ENCODE measurements around the gene FRA10AC1. TPM values are rescaled to one million over a fixed set of nuclear protein-coding genes. Genes with fewer than 3 reads are reported as not detected.

The FRA10AC1 gene
- total RNA-seq, 1 experiment from 2014 or later: 20.3 TPM

DNA sequence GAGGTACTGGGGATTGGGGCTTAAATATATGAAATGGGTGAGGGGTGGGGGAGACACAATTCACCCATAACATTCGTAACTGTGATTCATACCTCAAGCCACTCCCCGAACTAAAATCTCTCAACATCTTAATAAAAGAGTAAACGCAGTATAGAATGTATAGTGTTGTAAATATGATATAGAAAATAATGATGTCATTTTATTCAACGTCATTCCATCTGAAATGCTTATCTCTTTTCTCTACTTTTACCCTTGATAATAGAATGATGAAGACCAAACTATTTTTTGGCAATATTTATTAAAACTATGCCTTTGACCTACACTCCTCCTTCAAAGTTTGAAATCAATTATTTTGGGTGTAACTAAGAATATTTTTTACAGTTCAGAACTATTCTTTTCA lies 36.4 kb downstream of the FRA10AC1 start:
- Histone ChIP-seq H3K4me1 (ENCODE audit: control insufficient read depth, insufficient read depth, low read length) (no peaks in the 10 kb centered on the region), H3K27me3 (ENCODE audit: control insufficient read depth, insufficient read depth, low read length) (no peaks in the 10 kb centered on the region), H3K4me3 (ENCODE audit: low read depth in 2 of 2, low read length in 2 of 2) (no peak overlapping the region), H3K27ac (ENCODE audit: low read length) (no peak overlapping the region), H3K36me3 (ENCODE audit: control insufficient read depth, insufficient read depth, low read length) (peaks cover 27% of the 10 kb centered on the region), H3K9me3 (ENCODE audit: control insufficient read depth, insufficient read depth, low read depth, low read length) (no peaks in the 10 kb centered on the region)
- DNase-seq (ENCODE audit: low read depth, low spot score) (no peak), ATAC-seq (no peak)
- POLR2A ChIA-PET: no interaction called here
- no TSS peak for BruUV-seq (replicated peaks)
- CTCF ChIA-PET: no interaction called here
- in situ Hi-C loops (cut with HindIII; ENCODE audit: low pct_unique_long_range_greater_than_20kb, low sequenced_read_pairs): no loop called here
- intact Hi-C loops (cut with micrococcal nuclease; ENCODE audit: unreplicated experiment): no loop called here
- TF ChIP-seq POLR2AphosphoS5 (IDR thresholded peaks at IDR 0.05; ENCODE audit: low read depth, low read length) (no peak), TCF7L2 (IDR thresholded peaks at IDR 0.05; ENCODE audit: low read depth, low read length) (no peak), SIN3A (IDR thresholded peaks at IDR 0.05; ENCODE audit: borderline replicate concordance, insufficient read depth, low read depth, low read length) (no peak)
- TF ChIP-seq, protein P1, sequence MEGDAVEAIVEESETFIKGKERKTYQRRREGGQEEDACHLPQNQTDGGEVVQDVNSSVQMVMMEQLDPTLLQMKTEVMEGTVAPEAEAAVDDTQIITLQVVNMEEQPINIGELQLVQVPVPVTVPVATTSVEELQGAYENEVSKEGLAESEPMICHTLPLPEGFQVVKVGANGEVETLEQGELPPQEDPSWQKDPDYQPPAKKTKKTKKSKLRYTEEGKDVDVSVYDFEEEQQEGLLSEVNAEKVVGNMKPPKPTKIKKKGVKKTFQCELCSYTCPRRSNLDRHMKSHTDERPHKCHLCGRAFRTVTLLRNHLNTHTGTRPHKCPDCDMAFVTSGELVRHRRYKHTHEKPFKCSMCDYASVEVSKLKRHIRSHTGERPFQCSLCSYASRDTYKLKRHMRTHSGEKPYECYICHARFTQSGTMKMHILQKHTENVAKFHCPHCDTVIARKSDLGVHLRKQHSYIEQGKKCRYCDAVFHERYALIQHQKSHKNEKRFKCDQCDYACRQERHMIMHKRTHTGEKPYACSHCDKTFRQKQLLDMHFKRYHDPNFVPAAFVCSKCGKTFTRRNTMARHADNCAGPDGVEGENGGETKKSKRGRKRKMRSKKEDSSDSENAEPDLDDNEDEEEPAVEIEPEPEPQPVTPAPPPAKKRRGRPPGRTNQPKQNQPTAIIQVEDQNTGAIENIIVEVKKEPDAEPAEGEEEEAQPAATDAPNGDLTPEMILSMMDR (IDR thresholded peaks at IDR 0.05): no peak
- TF ChIP-seq, protein P2, sequence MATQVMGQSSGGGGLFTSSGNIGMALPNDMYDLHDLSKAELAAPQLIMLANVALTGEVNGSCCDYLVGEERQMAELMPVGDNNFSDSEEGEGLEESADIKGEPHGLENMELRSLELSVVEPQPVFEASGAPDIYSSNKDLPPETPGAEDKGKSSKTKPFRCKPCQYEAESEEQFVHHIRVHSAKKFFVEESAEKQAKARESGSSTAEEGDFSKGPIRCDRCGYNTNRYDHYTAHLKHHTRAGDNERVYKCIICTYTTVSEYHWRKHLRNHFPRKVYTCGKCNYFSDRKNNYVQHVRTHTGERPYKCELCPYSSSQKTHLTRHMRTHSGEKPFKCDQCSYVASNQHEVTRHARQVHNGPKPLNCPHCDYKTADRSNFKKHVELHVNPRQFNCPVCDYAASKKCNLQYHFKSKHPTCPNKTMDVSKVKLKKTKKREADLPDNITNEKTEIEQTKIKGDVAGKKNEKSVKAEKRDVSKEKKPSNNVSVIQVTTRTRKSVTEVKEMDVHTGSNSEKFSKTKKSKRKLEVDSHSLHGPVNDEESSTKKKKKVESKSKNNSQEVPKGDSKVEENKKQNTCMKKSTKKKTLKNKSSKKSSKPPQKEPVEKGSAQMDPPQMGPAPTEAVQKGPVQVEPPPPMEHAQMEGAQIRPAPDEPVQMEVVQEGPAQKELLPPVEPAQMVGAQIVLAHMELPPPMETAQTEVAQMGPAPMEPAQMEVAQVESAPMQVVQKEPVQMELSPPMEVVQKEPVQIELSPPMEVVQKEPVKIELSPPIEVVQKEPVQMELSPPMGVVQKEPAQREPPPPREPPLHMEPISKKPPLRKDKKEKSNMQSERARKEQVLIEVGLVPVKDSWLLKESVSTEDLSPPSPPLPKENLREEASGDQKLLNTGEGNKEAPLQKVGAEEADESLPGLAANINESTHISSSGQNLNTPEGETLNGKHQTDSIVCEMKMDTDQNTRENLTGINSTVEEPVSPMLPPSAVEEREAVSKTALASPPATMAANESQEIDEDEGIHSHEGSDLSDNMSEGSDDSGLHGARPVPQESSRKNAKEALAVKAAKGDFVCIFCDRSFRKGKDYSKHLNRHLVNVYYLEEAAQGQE (IDR thresholded peaks at IDR 0.05; ENCODE audit: insufficient read depth in 1 of 2, low read depth in 2 of 2, low read length in 1 of 2): no peak

DNA sequence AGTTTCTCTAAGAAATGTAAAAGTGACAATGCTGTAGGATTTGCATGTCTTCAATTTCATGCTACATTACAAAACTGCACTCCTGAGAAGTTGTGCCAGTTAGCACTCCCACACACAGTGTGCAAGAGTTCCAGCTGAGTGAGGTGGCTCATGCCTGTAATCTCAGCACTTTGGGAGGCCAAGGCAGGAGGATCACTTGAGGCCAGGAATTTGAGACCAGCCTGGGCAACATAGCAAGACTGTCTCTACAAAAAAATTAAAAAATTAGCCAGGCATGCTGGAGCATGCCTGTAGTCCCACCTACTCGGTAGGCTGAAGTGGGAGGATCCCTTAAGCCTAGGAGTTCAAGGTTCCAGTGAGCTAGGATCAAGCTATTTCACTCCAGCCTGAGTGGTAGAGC lies 44.6 kb downstream of the FRA10AC1 start:
- intact Hi-C loops (cut with micrococcal nuclease; ENCODE audit: unreplicated experiment) (no loop called here), in situ Hi-C loops (cut with HindIII; ENCODE audit: low pct_unique_long_range_greater_than_20kb, low sequenced_read_pairs) (no loop called here)
- Histone ChIP-seq H3K4me1 (ENCODE audit: control insufficient read depth, insufficient read depth, low read length) (no peaks in the 10 kb centered on the region; the same call in 1 of the 2 replicates), H3K4me3 (ENCODE audit: low read depth in 2 of 2, low read length in 2 of 2) (no peak overlapping the region), H3K36me3 (ENCODE audit: control insufficient read depth, insufficient read depth, low read length) (no peaks in the 10 kb centered on the region), H3K9me3 (ENCODE audit: control insufficient read depth, insufficient read depth, low read depth, low read length) (no peaks in the 10 kb centered on the region), H3K27ac (ENCODE audit: low read length) (no peak overlapping the region), H3K27me3 (ENCODE audit: control insufficient read depth, insufficient read depth, low read length) (no peaks in the 10 kb centered on the region)
- CTCF ChIA-PET: no interaction called here
- DNase-seq (ENCODE audit: low read depth, low spot score) (no peak), ATAC-seq (no peak)
- POLR2A ChIA-PET: no interaction called here
- no TSS peak for BruUV-seq (replicated peaks)
- TF ChIP-seq POLR2AphosphoS5 (IDR thresholded peaks at IDR 0.05; ENCODE audit: low read depth, low read length) (no peak), SIN3A (IDR thresholded peaks at IDR 0.05; ENCODE audit: borderline replicate concordance, insufficient read depth, low read depth, low read length) (no peak), TCF7L2 (IDR thresholded peaks at IDR 0.05; ENCODE audit: low read depth, low read length) (no peak)
- TF ChIP-seq, protein P2 (IDR thresholded peaks at IDR 0.05; ENCODE audit: insufficient read depth in 1 of 2, low read depth in 2 of 2, low read length in 1 of 2): no peak
- TF ChIP-seq, protein P1 (IDR thresholded peaks at IDR 0.05): no peak

Data from Panc1 (cell line).